Activated T-cell treated with anti-CD3 and anti-CD28 coated beads, Interleukin-2, amount 50 U/mL, for 1 hour (primary cell): ENCODE results near the gene IRAK2.

ENCODE experiments used
- DNase-seq: peaks from one replicate; pipeline ENCODE4 v3.0.0-alpha.2; 2020

Gene IRAK2

DNA sequence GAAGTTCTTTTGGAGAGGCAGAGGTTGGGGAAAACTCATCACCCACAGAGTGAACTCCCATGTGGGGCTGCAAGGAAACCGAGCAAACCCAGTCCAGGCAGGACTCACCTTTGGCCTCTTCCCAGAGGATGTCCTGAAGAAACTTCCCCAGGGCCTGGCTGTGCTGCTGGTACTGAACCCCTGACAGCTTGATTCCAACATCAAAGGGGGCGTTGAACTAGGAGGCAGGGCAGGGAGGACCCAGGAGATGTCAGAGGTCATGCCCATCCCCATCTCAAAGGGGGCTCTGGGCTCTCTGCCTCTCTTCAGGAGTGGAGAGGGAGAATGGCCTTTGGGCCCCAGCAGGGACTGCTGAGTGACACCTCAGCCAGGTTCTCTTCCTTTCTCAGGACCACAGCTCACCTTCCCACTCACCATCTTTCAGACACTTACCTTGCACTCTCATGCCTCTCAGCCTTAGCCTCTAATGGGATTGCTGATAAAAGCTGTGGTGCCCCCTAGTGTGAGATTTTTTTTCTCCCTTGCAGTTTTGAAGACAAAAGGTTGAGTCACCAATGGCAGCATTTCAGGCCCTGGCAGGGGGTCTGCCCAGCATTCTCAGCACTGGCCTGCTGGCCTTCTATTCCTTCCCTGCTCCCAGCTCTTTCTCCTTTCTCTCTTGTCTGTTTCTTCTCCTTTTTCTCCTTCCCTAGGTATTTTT, 122.0 kb downstream of the IRAK2 start:
- no peak for DNase-seq

DNA sequence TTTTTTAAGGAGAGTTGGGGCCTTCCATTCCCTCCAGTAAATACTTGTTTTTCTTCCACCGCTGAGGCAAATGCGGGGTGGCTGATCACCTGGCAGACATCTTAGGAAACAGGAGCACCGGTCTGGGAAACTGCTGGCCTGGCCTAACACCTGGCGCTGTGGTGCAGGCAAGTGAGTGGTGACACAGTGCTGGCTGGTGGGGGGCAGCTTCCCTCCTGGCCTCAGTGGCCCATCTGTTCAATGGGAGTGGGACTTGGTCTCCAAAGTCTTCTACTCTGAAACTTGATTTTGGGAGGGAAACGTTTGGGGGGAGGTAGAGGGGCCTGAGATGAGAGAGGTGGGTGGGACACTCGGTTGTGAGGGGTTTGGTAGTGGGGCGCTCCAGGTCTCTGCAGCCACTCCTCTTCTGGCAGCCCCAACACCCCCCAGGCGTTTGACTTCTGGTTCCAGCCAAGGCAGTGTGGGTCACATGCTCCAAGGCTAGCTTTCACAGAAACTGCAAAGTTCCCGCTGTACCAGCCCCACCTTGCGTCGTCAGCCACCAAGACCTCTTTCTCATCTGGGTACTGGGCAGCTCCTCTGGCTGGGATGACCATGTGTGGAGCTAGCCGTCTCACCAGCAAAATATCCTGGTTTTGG, 123.3 kb downstream of the IRAK2 start:
- DNase-seq, result no peak

DNA sequence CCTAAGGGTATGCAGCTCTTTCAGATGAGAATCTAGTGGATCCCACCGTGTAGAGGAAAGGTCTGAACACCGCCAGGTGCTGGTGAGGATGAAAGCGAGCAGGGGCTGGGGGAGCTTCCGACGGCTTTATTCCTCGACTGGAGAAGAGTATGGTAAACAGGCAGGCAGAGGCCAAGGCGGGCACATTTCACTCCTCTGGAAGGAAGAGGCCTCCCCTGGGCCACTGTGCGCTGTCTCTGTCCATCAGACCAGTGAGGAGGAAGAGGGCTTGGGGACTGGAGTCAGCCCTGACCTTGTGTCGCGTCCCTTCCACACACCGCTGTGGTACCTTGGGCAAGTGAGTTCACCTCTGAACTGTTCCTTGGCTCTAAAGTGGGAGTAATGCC, 123.8 kb downstream of the IRAK2 start:
- DNase-seq, result no peak

DNA sequence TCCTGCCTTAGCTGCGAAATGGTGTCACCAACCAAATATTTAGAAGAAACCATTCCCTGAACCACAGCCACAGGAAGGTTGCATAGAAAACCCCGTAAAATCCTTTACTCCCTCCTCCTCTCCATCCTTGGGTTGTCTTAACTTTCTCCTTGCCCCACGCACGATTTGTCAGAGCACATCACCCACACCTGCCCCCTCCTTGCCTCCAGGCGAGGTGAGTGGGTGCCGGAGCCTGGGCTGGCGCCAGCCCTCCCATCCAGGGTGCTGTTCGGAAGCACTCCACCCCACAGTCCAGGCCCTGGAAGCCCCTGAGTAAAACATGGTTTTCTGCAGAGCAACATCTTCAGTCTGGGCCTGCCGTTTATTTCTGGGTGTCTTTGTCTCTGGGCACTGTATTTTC, 124.4 kb downstream of the IRAK2 start:
- DNase-seq, result no peak

DNA sequence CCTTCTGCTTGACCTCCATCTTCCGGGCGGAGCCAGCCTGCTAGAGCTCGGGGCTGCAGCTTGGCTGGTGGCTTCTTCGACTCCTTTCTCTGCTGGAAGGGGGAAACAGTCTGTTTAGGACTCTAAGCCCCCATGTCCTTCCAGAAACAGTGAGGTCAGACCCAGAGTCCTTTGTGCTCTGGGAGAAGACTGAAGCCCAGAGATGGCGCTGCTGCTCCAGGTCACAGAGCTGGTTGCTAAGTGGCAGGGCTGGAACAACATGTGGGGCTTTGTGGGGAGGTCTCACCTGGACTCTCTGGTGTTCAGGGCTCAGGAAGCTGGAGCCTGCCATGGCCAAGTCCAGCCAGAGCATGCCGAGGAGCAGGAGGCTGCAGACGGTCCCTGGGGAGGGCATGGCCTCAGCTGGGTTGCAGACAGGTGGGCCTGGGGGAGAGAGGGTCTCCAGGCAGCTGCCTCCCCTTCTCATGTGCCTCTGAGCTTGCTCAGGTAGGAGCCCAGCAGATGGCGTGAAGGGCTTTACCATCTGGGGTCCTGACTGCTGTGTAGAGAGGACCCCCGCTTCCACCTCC, 125.2 kb downstream of the IRAK2 start:
- DNase-seq, result no peak

DNA sequence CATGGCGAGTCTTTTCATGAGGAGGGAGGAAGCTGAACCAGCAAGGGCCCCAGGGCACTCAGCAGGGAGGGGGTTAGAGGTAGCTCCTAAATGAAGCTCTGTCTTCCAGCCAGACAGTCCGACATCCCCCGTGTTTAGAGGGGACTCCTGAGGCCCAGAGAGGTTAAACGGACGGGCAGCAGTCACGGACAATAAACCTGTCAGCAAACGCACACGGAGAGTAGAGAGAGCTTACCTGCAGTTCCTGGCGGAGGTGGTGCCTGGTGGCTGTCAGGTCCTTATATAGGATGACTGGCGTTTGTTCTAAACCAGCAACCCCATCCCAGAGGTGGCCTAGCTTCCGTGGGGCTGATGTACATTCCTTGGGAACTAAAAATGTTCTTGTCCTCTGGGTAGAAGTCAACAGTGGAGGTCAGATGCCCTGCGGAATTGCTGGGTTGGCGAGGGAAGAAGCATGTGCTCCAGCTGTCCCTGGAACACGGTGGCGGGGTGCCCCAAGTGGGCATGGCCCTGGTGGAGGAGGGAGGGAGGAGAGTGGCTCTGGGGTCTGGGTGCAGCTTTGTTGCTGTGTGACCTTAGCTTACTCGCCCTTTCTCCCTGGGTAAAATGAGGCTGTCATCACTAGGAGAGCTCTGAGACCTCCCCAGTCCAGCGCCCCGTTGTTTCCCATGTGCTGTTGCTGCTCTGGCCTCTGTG, 125.9 kb downstream of the IRAK2 start:
- DNase-seq, result no peak

DNA sequence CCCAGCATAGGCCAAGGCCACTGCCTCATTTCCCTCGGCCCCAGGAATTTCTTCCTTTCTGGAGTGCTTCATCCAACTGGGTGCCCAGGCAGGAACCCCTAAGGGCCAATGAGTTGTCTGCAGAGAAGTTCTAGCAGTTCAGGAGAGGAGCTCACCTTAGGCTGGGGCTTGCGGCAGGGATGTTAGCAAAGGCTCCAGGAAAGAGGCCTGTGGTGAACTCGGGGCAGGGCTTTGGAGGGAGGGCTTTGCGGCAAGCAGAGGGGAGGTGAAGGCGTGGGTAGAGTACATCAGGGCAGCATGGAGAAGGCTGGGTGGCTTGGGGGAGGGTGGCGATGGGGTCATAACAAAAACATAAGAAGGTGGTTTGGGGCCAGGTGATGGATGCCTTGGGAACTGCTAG, 126.9 kb downstream of the IRAK2 start:
- no peak for DNase-seq

DNA sequence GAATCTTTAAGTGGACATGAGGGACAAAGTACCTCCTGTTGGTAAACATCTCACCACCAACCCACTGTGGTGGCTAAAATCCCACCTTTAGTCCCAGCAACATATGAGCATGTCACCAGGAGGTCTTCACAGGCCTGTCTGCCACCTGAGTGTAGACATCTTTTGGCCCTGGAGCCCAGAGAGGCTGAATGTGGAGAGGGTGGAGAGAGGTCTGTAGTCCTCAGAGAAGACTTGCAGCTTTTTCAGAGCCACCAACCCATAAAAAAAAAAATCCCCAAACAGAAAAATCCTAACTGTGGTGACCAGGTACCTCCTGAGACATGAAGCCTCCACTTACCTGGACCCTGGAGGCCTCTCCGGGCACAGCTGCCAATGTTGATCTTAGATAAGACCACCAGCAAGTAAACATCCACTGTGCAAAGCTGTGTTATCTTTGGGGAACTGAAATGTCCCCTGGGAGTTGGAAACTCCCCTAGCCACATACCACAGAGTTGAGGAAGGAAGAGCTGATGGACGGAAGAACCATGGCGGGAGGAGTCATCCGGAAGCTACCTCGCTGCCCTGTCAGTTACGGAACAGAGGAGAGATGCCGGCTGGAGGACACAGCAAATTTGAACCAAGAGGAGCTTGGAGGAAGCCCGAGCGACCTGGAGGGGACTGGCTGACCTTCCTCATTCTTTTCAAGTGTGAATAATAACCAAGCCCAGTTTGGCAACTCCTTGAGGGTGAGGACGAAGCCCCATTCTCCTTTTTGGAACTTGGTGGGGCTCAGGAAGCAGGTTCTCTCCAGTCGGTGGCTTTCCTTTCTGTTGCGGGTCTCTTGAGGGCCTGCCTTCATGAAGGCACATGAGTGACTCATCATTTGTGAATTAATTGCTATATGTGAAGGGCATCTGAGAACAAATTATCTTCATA, 128.0 kb downstream of the IRAK2 start, which contains the start of gene GHRL:
TSS of gene GHRL (minus strand) at position 443 of the 915 bp plus-strand sequence. CDS start 2,767 bp downstream, outside the sequence.
- DNase-seq, result no peak
